ENCODE results near the gene MRPL52. TPM values are rescaled to one million over a fixed set of nuclear protein-coding genes. Genes with fewer than 3 reads are reported as not detected.

MRPL52 gene
- total and polyA plus RNA-seq, 2 of the 13 experiments (the other 11 are each of a cell fraction or from before 2014, with no cell fraction given), result 118 to 329 TPM

- TF ChIP-seq SATB2 (CRISPR knock-in tag; IDR thresholded peaks at IDR 0.05) (peak; percentile 46; the same call in 1 of the 2 replicates), IRF1 (CRISPR knock-in tag; IDR thresholded peaks at IDR 0.05; ENCODE audit: low read depth) (no peak), YEATS2 (CRISPR knock-in tag; IDR thresholded peaks at IDR 0.05; ENCODE audit: borderline replicate concordance) (no peak), ZNF674 (CRISPR knock-in tag; IDR thresholded peaks at IDR 0.05; ENCODE audit: low read depth) (no peak), ZNF788 (CRISPR knock-in tag; IDR thresholded peaks at IDR 0.05; ENCODE audit: borderline replicate concordance) (no peak), RFXAP (CRISPR knock-in tag; IDR thresholded peaks at IDR 0.05; ENCODE audit: borderline replicate concordance) (no peak), E2F5 (CRISPR knock-in tag; conservative IDR thresholded peaks at IDR 0.05) (no peak), HMG20B (CRISPR knock-in tag; conservative IDR thresholded peaks at IDR 0.05) (no peak), TOE1 (CRISPR knock-in tag; IDR thresholded peaks at IDR 0.05) (no peak), ZNF501 (CRISPR knock-in tag; IDR thresholded peaks at IDR 0.05) (peak; percentile 40; the same call in 1 of the 2 replicates), AFF4 (CRISPR knock-in tag; IDR thresholded peaks at IDR 0.05) (no peak), FLYWCH1 (CRISPR knock-in tag; IDR thresholded peaks at IDR 0.05) (no peak), KAT8 (CRISPR knock-in tag; IDR thresholded peaks at IDR 0.05) (no peak), ZBTB46 (CRISPR knock-in tag; IDR thresholded peaks at IDR 0.05; ENCODE audit: borderline replicate concordance) (no peak), PHF8 (CRISPR knock-in tag; IDR thresholded peaks at IDR 0.05) (no peak), FOXJ3 (CRISPR knock-in tag; IDR thresholded peaks at IDR 0.05; ENCODE audit: borderline replicate concordance) (0 out of 2 replicates have a peak, but pooled peaks have one; percentile 33), MED13 (CRISPR knock-in tag; IDR thresholded peaks at IDR 0.05) (no peak), LCORL (IDR thresholded peaks at IDR 0.05) (no peak), LCORL (CRISPR knock-in tag; IDR thresholded peaks at IDR 0.05) (peak; percentile 68)
These were observed 25.5 kb downstream of the MRPL52 start (continued) for GRCh38 chr14:22854963-22855724.

All from HepG2 (cell line).